A549 (cell line): ENCODE results near the gene CD19.

Experiments
- BHLHE40 ChIP-seq: IDR thresholded peaks from 2 replicates; pipeline ENCODE4 v1.6.1; 2012; ENCODE audit warnings: low read depth, low read length, inconsistent platforms
- HDAC2 ChIP-seq: fragments of 200-600 bp; sonication (generic); IDR thresholded peaks from 2 replicates; pipeline ENCODE4 v1.6.1; 2016
- JUN ChIP-seq, 2 experiments: fragments of >200 bp; sonication (Bioruptor Twin); formaldehyde crosslinking; IDR thresholded peaks; 2 replicates in 1 of 2; 3 replicates in 1 of 2; pipeline ENCODE4 v1.6.1; 2016 to 2017
- POLR2A ChIP-seq: IDR thresholded peaks from 2 replicates; pipeline ENCODE4 v1.6.1; 2012; ENCODE audit warnings: mild to moderate bottlenecking, low read length
- RCOR1 ChIP-seq: fragments of 150-350 bp; IDR thresholded peaks from 2 replicates; pipeline ENCODE4 v1.6.1; 2014; ENCODE audit warnings: antibody characterized with exemption, low read length, low read depth
- TF ChIP-seq, protein P1 (sequence below): fragments of >200 bp; sonication (Bioruptor Twin); formaldehyde crosslinking; IDR thresholded peaks from 3 replicates; pipeline ENCODE4 v1.5.1; 2016

- TF ChIP-seq, protein P1, sequence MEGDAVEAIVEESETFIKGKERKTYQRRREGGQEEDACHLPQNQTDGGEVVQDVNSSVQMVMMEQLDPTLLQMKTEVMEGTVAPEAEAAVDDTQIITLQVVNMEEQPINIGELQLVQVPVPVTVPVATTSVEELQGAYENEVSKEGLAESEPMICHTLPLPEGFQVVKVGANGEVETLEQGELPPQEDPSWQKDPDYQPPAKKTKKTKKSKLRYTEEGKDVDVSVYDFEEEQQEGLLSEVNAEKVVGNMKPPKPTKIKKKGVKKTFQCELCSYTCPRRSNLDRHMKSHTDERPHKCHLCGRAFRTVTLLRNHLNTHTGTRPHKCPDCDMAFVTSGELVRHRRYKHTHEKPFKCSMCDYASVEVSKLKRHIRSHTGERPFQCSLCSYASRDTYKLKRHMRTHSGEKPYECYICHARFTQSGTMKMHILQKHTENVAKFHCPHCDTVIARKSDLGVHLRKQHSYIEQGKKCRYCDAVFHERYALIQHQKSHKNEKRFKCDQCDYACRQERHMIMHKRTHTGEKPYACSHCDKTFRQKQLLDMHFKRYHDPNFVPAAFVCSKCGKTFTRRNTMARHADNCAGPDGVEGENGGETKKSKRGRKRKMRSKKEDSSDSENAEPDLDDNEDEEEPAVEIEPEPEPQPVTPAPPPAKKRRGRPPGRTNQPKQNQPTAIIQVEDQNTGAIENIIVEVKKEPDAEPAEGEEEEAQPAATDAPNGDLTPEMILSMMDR = peak; percentile 47
- TF ChIP-seq HDAC2 (no peak), JUN (IDR thresholded peaks at IDR 0.05) (no peak), POLR2A (no peak), RCOR1 (no peak), BHLHE40 (no peak)
These were observed 46.2 kb downstream of the CD19 start for GRCh38 chr16:28977703-28978662.
